GM18511 (cell line): ENCODE data around the gene HCN4.

Experiments
- ATAC-seq: cut with Tn5 transposase; IDR thresholded peaks from one replicate; pipeline ENCODE4 v1.9.1; 2021; ENCODE audit warnings: mild to moderate bottlenecking, moderate library complexity; ENCODE audit not compliant: unreplicated experiment

Gene HCN4

GRCh38 chr15:73346735-73347312 is 21.9 kb downstream of the HCN4 start:
- no peak for ATAC-seq

- ATAC-seq, result no peak
Measured at GRCh38 chr15:73345658-73346057, 23.1 kb downstream of the HCN4 start.

GRCh38 chr15:73344056-73344455 is 24.7 kb downstream of the HCN4 start:
- no peak for ATAC-seq

GRCh38 chr15:73341886-73342600 is 26.7 kb downstream of the HCN4 start:
- ATAC-seq, result no peak

GRCh38 chr15:73340502-73341192 is 28.1 kb downstream of the HCN4 start:
- no peak for ATAC-seq

- ATAC-seq, result no peak
Measured at GRCh38 chr15:73338606-73339374, 30.0 kb downstream of the HCN4 start.

GRCh38 chr15:73338058-73338457 is 30.7 kb downstream of the HCN4 start:
- ATAC-seq, result no peak

- no peak for ATAC-seq
Measured at GRCh38 chr15:73337187-73337586, 31.6 kb downstream of the HCN4 start.

GRCh38 chr15:73336756-73337155 is 32.0 kb downstream of the HCN4 start:
- ATAC-seq, result no peak

GRCh38 chr15:73335471-73335870 is 33.3 kb downstream of the HCN4 start:
- no peak for ATAC-seq

- ATAC-seq, result no peak
Measured at GRCh38 chr15:73335026-73335425, 33.7 kb downstream of the HCN4 start.

GRCh38 chr15:73334086-73334485 is 34.7 kb downstream of the HCN4 start:
- no peak for ATAC-seq

- ATAC-seq, result no peak
Measured at GRCh38 chr15:73333001-73333400, 35.8 kb downstream of the HCN4 start.

GRCh38 chr15:73331991-73332925 is 36.5 kb downstream of the HCN4 start:
- no peak for ATAC-seq

GRCh38 chr15:73331501-73331900 is 37.3 kb downstream of the HCN4 start:
- no peak for ATAC-seq

GRCh38 chr15:73330206-73331051 is 38.3 kb downstream of the HCN4 start:
- no peak for ATAC-seq

GRCh38 chr15:73329501-73330200 is 39.1 kb downstream of the HCN4 start:
- no peak for ATAC-seq

- ATAC-seq, result no peak
Measured at GRCh38 chr15:73328981-73329380, 39.8 kb downstream of the HCN4 start.
